ENCODE data around the gene MRPL54. TPM values are rescaled to one million over a fixed set of nuclear protein-coding genes. Genes with fewer than 3 reads are reported as not detected.
A peak's percentile ranks its signal among the peaks of the same experiment; 100 is the strongest.

The MRPL54 gene
- total RNA-seq, 1 donor from 2014 or later: 33.0 TPM

DNA sequence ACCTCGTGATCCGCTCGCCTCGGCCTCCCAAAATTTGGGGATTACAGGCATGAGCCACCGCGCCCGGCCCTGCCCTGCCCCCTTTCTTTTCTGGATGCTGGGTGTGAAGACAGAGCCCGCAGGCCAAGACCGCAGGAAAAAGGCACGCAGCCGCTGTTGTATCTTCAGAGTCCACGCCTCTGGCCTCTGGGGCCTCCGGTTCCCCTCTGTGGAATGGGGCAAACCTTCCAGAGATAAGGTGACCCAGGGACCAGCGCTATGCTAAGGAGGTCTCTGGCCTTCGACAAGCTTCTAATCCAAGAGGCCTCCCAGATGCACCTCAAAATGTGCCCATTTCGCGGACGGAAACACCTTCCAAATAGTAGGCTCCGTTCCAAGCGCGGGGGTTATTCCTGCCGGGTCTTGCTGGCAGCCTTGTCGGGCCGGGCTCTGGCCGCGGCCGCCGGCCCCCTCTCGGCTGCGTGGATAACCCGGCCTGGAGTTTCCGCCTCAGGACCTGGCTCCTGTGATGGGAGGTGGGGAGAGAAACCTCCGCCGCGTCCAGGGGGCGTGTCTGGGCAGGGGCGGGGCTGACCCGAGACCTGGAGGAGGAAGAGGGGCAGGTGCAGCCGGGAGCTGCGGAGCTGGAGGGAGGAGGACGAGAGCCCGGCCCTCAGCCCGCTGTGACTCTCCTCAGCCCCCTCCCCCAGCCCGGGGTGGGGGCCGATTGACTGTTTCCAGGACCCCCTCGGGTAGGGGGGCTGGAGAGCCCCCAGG, 41.2 kb upstream of the MRPL54 start:
- Mint-ChIP-seq H3K4me3 (ENCODE audit: unreplicated experiment) (no peak overlapping the region), H3K36me3 (ENCODE audit: unreplicated experiment) (no peaks in the 10 kb centered on the region), H3K9me3 (ENCODE audit: unreplicated experiment) (peaks cover 2% of the 10 kb centered on the region), H3K4me1 (ENCODE audit: low read depth, unreplicated experiment) (no peaks in the 10 kb centered on the region), H3K27me3 (ENCODE audit: unreplicated experiment) (peaks cover 5% of the 10 kb centered on the region), H3K27ac (ENCODE audit: unreplicated experiment) (no peak overlapping the region)
- TF ChIP-seq, protein P1, sequence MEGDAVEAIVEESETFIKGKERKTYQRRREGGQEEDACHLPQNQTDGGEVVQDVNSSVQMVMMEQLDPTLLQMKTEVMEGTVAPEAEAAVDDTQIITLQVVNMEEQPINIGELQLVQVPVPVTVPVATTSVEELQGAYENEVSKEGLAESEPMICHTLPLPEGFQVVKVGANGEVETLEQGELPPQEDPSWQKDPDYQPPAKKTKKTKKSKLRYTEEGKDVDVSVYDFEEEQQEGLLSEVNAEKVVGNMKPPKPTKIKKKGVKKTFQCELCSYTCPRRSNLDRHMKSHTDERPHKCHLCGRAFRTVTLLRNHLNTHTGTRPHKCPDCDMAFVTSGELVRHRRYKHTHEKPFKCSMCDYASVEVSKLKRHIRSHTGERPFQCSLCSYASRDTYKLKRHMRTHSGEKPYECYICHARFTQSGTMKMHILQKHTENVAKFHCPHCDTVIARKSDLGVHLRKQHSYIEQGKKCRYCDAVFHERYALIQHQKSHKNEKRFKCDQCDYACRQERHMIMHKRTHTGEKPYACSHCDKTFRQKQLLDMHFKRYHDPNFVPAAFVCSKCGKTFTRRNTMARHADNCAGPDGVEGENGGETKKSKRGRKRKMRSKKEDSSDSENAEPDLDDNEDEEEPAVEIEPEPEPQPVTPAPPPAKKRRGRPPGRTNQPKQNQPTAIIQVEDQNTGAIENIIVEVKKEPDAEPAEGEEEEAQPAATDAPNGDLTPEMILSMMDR (IDR thresholded peaks at IDR 0.05; ENCODE audit: partially characterized antibody, unreplicated experiment): no peak
- DNase-seq: peak; percentile 97

DNA sequence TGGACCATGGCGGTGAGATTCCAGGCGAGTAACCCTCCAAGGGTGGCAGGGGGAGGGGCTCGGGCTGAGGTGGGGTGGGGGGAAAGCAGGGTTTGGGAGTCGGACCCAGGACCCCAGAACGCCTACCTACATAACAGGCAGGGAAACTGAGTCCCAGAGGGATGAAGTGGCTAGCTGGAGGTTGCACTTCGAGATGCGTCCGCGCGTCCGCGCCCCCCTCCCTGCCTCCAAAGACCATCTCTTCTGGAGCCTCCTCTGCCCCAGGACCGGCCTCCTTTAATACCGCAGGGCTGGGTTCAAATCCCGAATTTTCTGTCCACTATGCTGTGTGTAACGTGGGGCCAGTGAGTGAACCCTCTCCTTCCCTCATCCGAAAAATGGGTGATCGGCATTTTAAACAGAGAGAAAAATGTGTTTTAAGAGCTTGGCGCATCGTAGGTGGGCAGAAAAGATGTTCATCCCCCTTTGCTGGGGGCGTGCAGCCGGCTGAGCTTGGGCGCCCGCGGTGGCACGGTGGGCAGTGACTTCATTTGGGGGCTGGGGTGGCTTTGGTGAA, 40.5 kb upstream of the MRPL54 start:
- peaks cover 2% of the 10 kb centered on the region for H3K9me3 Mint-ChIP-seq (ENCODE audit: unreplicated experiment)
- no peaks in the 10 kb centered on the region for H3K4me1 Mint-ChIP-seq (ENCODE audit: low read depth, unreplicated experiment)
- no peak overlapping the region for H3K4me3 Mint-ChIP-seq (ENCODE audit: unreplicated experiment)
- H3K27me3 Mint-ChIP-seq (ENCODE audit: unreplicated experiment): peaks cover 3% of the 10 kb centered on the region
- TF ChIP-seq, protein P1 (IDR thresholded peaks at IDR 0.05; ENCODE audit: partially characterized antibody, unreplicated experiment): no peak
- no peaks in the 10 kb centered on the region for H3K36me3 Mint-ChIP-seq (ENCODE audit: unreplicated experiment)
- DNase-seq: no peak
- no peak overlapping the region for H3K27ac Mint-ChIP-seq (ENCODE audit: unreplicated experiment)

DNA sequence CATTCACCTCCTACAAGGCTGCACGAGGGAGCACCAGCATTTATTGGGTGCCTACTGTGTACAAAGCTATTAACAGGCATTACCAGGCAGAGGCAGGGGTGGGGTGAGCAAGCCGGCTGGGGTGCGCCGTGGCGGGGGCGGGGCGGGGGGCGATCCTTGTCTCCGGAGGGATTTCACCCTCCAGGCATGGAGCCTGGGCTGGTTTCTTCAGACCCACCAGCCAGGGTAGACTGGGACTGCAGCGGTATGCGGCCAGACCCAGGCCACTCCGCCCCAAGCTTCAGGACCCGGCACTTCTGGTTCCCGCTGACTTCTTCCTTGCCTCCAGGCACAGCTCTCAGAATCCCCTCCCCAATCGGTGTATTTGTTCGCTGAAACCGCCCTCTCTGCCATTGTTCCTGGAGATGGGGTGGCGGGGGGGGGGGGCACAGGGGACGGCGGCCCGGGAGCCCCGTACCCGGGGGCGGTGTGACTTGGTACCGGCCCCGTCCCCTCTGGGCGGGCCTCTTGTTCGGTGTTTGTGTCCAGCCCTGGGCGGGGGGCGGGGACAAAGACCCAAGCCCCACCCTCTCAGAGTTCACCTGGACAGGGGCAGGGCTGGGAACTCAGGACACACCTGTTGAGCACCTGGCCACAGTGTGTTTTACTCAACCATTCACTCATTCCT, 39.9 kb upstream of the MRPL54 start:
- Mint-ChIP-seq H3K27me3 (ENCODE audit: unreplicated experiment) (peaks cover 3% of the 10 kb centered on the region), H3K9me3 (ENCODE audit: unreplicated experiment) (peaks cover 2% of the 10 kb centered on the region), H3K27ac (ENCODE audit: unreplicated experiment) (no peak overlapping the region), H3K4me3 (ENCODE audit: unreplicated experiment) (no peak overlapping the region), H3K36me3 (ENCODE audit: unreplicated experiment) (no peaks in the 10 kb centered on the region), H3K4me1 (ENCODE audit: low read depth, unreplicated experiment) (no peaks in the 10 kb centered on the region)
- TF ChIP-seq, protein P1 (IDR thresholded peaks at IDR 0.05; ENCODE audit: partially characterized antibody, unreplicated experiment): no peak
- no peak for DNase-seq

DNA sequence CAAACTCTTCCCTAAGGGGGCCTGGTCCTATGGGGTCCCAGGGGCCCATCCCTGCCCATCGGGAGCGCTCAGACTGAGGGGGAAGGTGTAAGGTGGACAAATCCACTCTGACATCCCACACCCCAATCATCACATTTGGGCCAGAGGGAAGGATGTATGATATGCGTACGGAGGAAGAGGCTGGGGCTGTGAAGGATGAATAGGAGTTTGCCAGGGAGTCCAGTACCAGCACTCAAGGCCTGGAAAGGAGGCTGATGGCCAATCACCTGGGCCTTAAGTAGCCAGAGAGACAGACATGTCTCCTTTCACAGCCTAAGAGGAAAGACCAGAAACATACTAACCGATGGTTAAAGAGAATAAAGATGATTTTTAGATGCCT, 39.4 kb upstream of the MRPL54 start:
- peaks cover 2% of the 10 kb centered on the region for H3K9me3 Mint-ChIP-seq (ENCODE audit: unreplicated experiment)
- H3K27ac Mint-ChIP-seq (ENCODE audit: unreplicated experiment): no peak overlapping the region
- TF ChIP-seq, protein P1 (IDR thresholded peaks at IDR 0.05; ENCODE audit: partially characterized antibody, unreplicated experiment): no peak
- DNase-seq: no peak
- H3K36me3 Mint-ChIP-seq (ENCODE audit: unreplicated experiment): no peaks in the 10 kb centered on the region
- H3K4me3 Mint-ChIP-seq (ENCODE audit: unreplicated experiment): no peak overlapping the region
- H3K4me1 Mint-ChIP-seq (ENCODE audit: low read depth, unreplicated experiment): no peaks in the 10 kb centered on the region
- H3K27me3 Mint-ChIP-seq (ENCODE audit: unreplicated experiment): peaks cover 3% of the 10 kb centered on the region

DNA sequence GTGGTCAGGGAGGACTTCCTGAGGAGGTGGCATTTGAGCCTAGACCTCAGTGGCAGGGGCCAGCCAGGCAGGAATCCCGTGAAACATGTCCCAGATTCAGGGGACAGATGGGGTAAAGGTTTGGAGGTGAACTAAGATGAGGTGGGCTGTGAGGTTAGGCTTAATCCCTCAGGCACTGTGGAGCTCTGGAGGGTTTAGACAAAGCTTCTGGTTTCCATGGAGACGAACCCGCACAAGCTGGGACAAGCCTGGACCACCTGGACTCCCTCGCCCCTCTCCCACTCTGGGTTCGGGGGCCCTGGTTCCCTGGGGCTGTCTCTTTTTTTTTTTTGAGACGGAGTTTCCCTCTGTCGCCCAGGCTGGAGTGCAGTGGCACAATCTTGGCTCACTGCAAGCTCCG, 38.6 kb upstream of the MRPL54 start:
- TF ChIP-seq, protein P1 (IDR thresholded peaks at IDR 0.05; ENCODE audit: partially characterized antibody, unreplicated experiment): no peak
- no peak for DNase-seq
- Mint-ChIP-seq H3K27ac (ENCODE audit: unreplicated experiment) (no peak overlapping the region), H3K27me3 (ENCODE audit: unreplicated experiment) (peaks cover 3% of the 10 kb centered on the region), H3K9me3 (ENCODE audit: unreplicated experiment) (peaks cover 2% of the 10 kb centered on the region), H3K36me3 (ENCODE audit: unreplicated experiment) (no peaks in the 10 kb centered on the region), H3K4me1 (ENCODE audit: low read depth, unreplicated experiment) (no peaks in the 10 kb centered on the region), H3K4me3 (ENCODE audit: unreplicated experiment) (no peak overlapping the region)

Measured in glutamatergic neuron (in vitro differentiated cells).